G401 (cell line): ENCODE measurements around the gene ACP1. TPM values are rescaled to one million over a fixed set of nuclear protein-coding genes. Genes with fewer than 3 reads are reported as not detected.

Experiments
- DNase-seq: peaks from one replicate; pipeline ENCODE4 v3.0.0-alpha.2; 2015; ENCODE audit warnings: low spot score
- in situ Hi-C: cut with HindIII; loops from 2 replicates; pipeline ENCODE4 v1.10.0; 2016; ENCODE audit warnings: low sequenced_read_pairs, mixed read lengths
- total RNA-seq: library from RNA; depleted of rRNA; stranded (reverse); fragments of >200 nt; shearing (Covaris generic); gene quantifications from 2 replicates; pipeline ENCODE4 v1.2.3, GENCODE V29; 2014

The ACP1 gene
- total RNA-seq, 1 experiment from 2014 or later = 198 TPM

- DNase-seq = no peak
- in situ Hi-C loops = no loop called here
Observed at GRCh38 chr2:253202-253638, 11.5 kb upstream of the ACP1 start.

GRCh38 chr2:254241-254640, 10.5 kb upstream of the ACP1 start:
- in situ Hi-C loops = no loop called here
- no peak for DNase-seq

GRCh38 chr2:255195-255594, 9.6 kb upstream of the ACP1 start:
- in situ Hi-C loops = no loop called here
- no peak for DNase-seq

- in situ Hi-C loops = no loop called here
- DNase-seq = no peak
Observed at GRCh38 chr2:256094-256493, 8.7 kb upstream of the ACP1 start.

- no peak for DNase-seq
- in situ Hi-C loops = no loop called here
Observed at GRCh38 chr2:257429-257828, 7.3 kb upstream of the ACP1 start.

- in situ Hi-C loops = no loop called here
Observed at GRCh38 chr2:257842-258241, 6.9 kb upstream of the ACP1 start.

GRCh38 chr2:258933-259332, 5.8 kb upstream of the ACP1 start:
- in situ Hi-C loops = no loop called here
- DNase-seq = no peak

More at GRCh38 chr2:257842-258241, 6.9 kb upstream of the ACP1 start:
- DNase-seq = no peak

- in situ Hi-C loops = no loop called here
- DNase-seq = no peak
Observed at GRCh38 chr2:259789-260331, 4.9 kb upstream of the ACP1 start.

- DNase-seq = no peak
- in situ Hi-C loops = no loop called here
Observed at GRCh38 chr2:260507-261161, 4.1 kb upstream of the ACP1 start.

- no peak for DNase-seq
- in situ Hi-C loops = no loop called here
Observed at GRCh38 chr2:262117-262516, 2.6 kb upstream of the ACP1 start.

- peak; percentile 11 for DNase-seq
- in situ Hi-C loops = no loop called here
Observed at GRCh38 chr2:263022-263738, 1.6 kb upstream of the ACP1 start.

GRCh38 chr2:263774-264492, 814 bp upstream of the ACP1 start, which contains the start of gene SH3YL1:
TSS of gene SH3YL1 (minus strand) at chr2:264032. CDS start at chr2:263984, 48 bp downstream.
- DNase-seq = peak; percentile 19
- in situ Hi-C loops = no loop called here

- no peak for DNase-seq
- in situ Hi-C loops = no loop called here
Observed at GRCh38 chr2:268323-268722, 3.6 kb downstream of the ACP1 start.

GRCh38 chr2:269356-270030, 4.7 kb downstream of the ACP1 start:
- DNase-seq = no peak
- in situ Hi-C loops = no loop called here

GRCh38 chr2:270861-271260, 6.1 kb downstream of the ACP1 start:
- no peak for DNase-seq
- in situ Hi-C loops = no loop called here

- in situ Hi-C loops = no loop called here
- no peak for DNase-seq
Observed at GRCh38 chr2:271917-272316, 7.2 kb downstream of the ACP1 start.

GRCh38 chr2:273333-273732, 8.6 kb downstream of the ACP1 start:
- DNase-seq = peak; percentile 18
- in situ Hi-C loops = no loop called here

- no peak for DNase-seq
- in situ Hi-C loops = no loop called here
Observed at GRCh38 chr2:274503-274902, 9.8 kb downstream of the ACP1 start.

- DNase-seq = no peak
- in situ Hi-C loops = no loop called here
Observed at GRCh38 chr2:275466-275865, 10.7 kb downstream of the ACP1 start.
